HepG2 (cell line): ENCODE results near the gene PIP4K2C. TPM values are rescaled to one million over a fixed set of nuclear protein-coding genes. Genes with fewer than 3 reads are reported as not detected.
"Not testable (repeated sequence)": the region's sequence is repeated elsewhere in the genome, so short reads cannot be mapped to it uniquely, and the experiment has no call there.

Experiments
- ATAC-seq: fragments of 200-7000 bp; cut with Tn5 transposase; 3 replicates; pipeline ENCODE4 v1.9.1; 2020; ENCODE audit warnings: mild to moderate bottlenecking, moderate library complexity
- BruUV-seq: library from RNA; stranded (reverse); fragments of 400-500 nt; replicated peaks from 2 replicates; lab custom pipeline; 2021; lab: Mats Ljungman, UMichigan
- CTCF ChIA-PET: fragments of 300-600 bp; formaldehyde crosslinking; extraction: SDS; loops from one replicate; lab custom pipeline; 2021; ENCODE audit warnings: low total read pairs, inconsistent platforms, low intra/inter-chr PET ratio; lab: Yijun Ruan, JAX
- POLR2A ChIA-PET: fragments of 350-600 bp; sonication (Branson Sonifier 250); formaldehyde crosslinking; loops from one replicate; lab custom pipeline; 2020; ENCODE audit warnings: antibody characterized with exemption, inconsistent platforms; lab: Yijun Ruan, JAX
- DNase-seq: peaks from one replicate; pipeline ENCODE4 v3.0.0-alpha.2; 2015; ENCODE audit warnings: low spot score
- FAIRE-seq: peaks from 3 replicates; lab custom pipeline; 2011; peaks lifted over from hg19 to GRCh38; lab: Jason Lieb, UNC
- H2AFZ ChIP-seq: one replicate; pipeline ENCODE4 v1.6.1; 2011; ENCODE audit warnings: low read length, inconsistent platforms
- H3K27ac ChIP-seq: fragments of 300-600 bp; 3 replicates; pipeline ENCODE4 v1.8.0; 2011; ENCODE audit warnings: mixed run types, mild to moderate bottlenecking, mixed read lengths, low read length, inconsistent platforms; ENCODE audit not compliant: insufficient read depth; ENCODE audit errors: extremely low read length
- H3K27me3 ChIP-seq, 2 experiments: fragments of 200-600 bp in 1 of 2; 2 replicates in 1 of 2; 3 replicates in 1 of 2; pipeline versions ENCODE4 v1.6.0 to v1.8.0; 2011; ENCODE audit warnings: low read length in 2 of 2, mild to moderate bottlenecking in 2 of 2, moderate library complexity in 2 of 2, inconsistent platforms in 1 of 2; ENCODE audit not compliant: insufficient read depth in 2 of 2, control insufficient read depth in 1 of 2
- H3K36me3 ChIP-seq, 2 experiments: fragments of 200-600 bp in 1 of 2; replicated peaks in 1 of 2; 2 replicates in 1 of 2; 3 replicates in 1 of 2; pipeline versions ENCODE4 v1.5.1 to v1.8.0; 2011; ENCODE audit warnings: low read length in 2 of 2, inconsistent platforms in 1 of 2; ENCODE audit not compliant: insufficient read depth in 2 of 2, control insufficient read depth in 1 of 2
- H3K4me1 ChIP-seq: 2 replicates; pipeline ENCODE4 v1.5.1; 2012; ENCODE audit warnings: low read length, inconsistent platforms; ENCODE audit not compliant: insufficient read depth
- H3K4me2 ChIP-seq: 2 replicates; pipeline ENCODE4 v1.6.0; 2011; ENCODE audit warnings: low read depth, low read length, inconsistent platforms
- H3K4me3 ChIP-seq, 3 experiments: fragments of 200-600 bp in 1 of 3; sonication (generic), shearing (Covaris generic) in 1 of 3; replicated peaks in 1 of 3; 2 replicates each; pipeline ENCODE4 v1.5.1; 2011 to 2016; ENCODE audit warnings: low read length in 3 of 3, inconsistent platforms in 2 of 3, low read depth in 2 of 3, mild to moderate bottlenecking in 2 of 3, control low read depth in 1 of 3, mixed read lengths in 1 of 3; ENCODE audit not compliant: insufficient read depth in 1 of 3
- H3K79me2 ChIP-seq: one replicate; pipeline ENCODE4 v1.6.1; 2011; ENCODE audit warnings: low read length, inconsistent platforms; ENCODE audit not compliant: insufficient read depth
- H3K9ac ChIP-seq: 2 replicates; pipeline ENCODE4 v1.6.0; 2011; ENCODE audit warnings: mild to moderate bottlenecking, low read depth, low read length, inconsistent platforms; ENCODE audit not compliant: insufficient read depth
- H3K9me3 ChIP-seq: 2 replicates; pipeline ENCODE4 v1.5.1; 2012; ENCODE audit warnings: mild to moderate bottlenecking, low read length
- H4K20me1 ChIP-seq: 2 replicates; pipeline ENCODE4 v1.6.0; 2011; ENCODE audit warnings: inconsistent platforms, mild to moderate bottlenecking, low read length, moderate library complexity; ENCODE audit not compliant: insufficient read depth
- HCFC1 ChIP-seq: fragments of 150-350 bp; IDR thresholded peaks from 2 replicates; pipeline ENCODE4 v1.6.1; 2014; ENCODE audit warnings: low read depth, low read length
- MAFK ChIP-seq, 2 experiments: IDR thresholded peaks in 1 of 2; conservative IDR thresholded peaks in 1 of 2; 2 replicates each; pipeline ENCODE4 v1.6.1; 2011; ENCODE audit warnings: improper control_type of control experiment in 2 of 2, low read length in 2 of 2
- RBFOX2 ChIP-seq: fragments of 200-400 bp; formaldehyde crosslinking; IDR thresholded peaks from 2 replicates; pipeline ENCODE4 v1.6.1; 2017; ENCODE audit warnings: low read depth, mild to moderate bottlenecking, low read length
- SMAD3 ChIP-seq: sonication (generic); formaldehyde crosslinking; IDR thresholded peaks from 2 replicates; pipeline ENCODE4 v1.4.0; 2020; ENCODE audit warnings: missing genetic modification reagents
- ZBTB38 ChIP-seq: sonication (generic); formaldehyde crosslinking; IDR thresholded peaks from 2 replicates; pipeline ENCODE4 v1.5.1; 2020; ENCODE audit warnings: mild to moderate bottlenecking, missing genetic modification reagents
- ZNF510 ChIP-seq: sonication (generic); formaldehyde crosslinking; IDR thresholded peaks from 2 replicates; pipeline ENCODE4 v1.4.0; 2020; ENCODE audit warnings: low read depth, mild to moderate bottlenecking, missing genetic modification reagents
- ZNF547 ChIP-seq: sonication (generic); formaldehyde crosslinking; IDR thresholded peaks from 2 replicates; pipeline ENCODE4 v1.5.1; 2020; ENCODE audit warnings: mild to moderate bottlenecking, missing genetic modification reagents
- ZNF83 ChIP-seq: sonication (generic); formaldehyde crosslinking; IDR thresholded peaks from 2 replicates; pipeline ENCODE4 v1.4.0; 2020; ENCODE audit warnings: missing genetic modification reagents, mild to moderate bottlenecking, borderline replicate concordance
- ZNF883 ChIP-seq: sonication (generic); formaldehyde crosslinking; IDR thresholded peaks from 2 replicates; pipeline ENCODE4 v1.5.1; 2020; ENCODE audit warnings: mild to moderate bottlenecking, missing genetic modification reagents; ENCODE audit errors: not compliant biosample characterization
- ZSCAN25 ChIP-seq: sonication (generic); formaldehyde crosslinking; IDR thresholded peaks from 2 replicates; pipeline ENCODE4 v1.8.0; 2022; ENCODE audit warnings: mild to moderate bottlenecking, missing genetic modification reagents
- WGBS: methylation state at CpG from one replicate; pipeline ENCODE4 v1.1.6; 2017; ENCODE audit warnings: low lambda C conversion rate; 5-methylcytosine and 5-hydroxymethylcytosine counted together
- in situ Hi-C: cut with HindIII; loops from 2 replicates; pipeline ENCODE4 v1.10.0; 2017; ENCODE audit warnings: low pct_unique_long_range_greater_than_20kb; ENCODE audit not compliant: extremely low pct_ligation_motif_present
- intact Hi-C: fragments of 100-400 bp; cut with micrococcal nuclease; formaldehyde crosslinking; loops from one replicate; pipeline ENCODE4 v1.10.0; 2022; ENCODE audit not compliant: unreplicated experiment
- polyA plus RNA-seq, 8 experiments: library from polyadenylated mRNA; depleted of rRNA in 3 of 8; stranded (reverse) in 7 of 8; unstranded in 1 of 8; fragments of >200 nt; fragmentation: Illumina TruSeq in 4 of 8; extraction: Trizol in 4 of 8; gene quantifications; 2 replicates each; pipeline versions ENCODE4 v1.2.1 to v1.2.3, GENCODE V29; 2011 to 2016; ENCODE audit warnings: low read depth in 4 of 8, missing spikeins in 1 of 8, mixed read lengths in 1 of 8; ENCODE audit not compliant: insufficient read depth in 1 of 8
- total RNA-seq, 5 experiments: library from RNA; depleted of rRNA; stranded (reverse); fragments of >200 nt; fragmentation: Illumina TruSeq; extraction: Trizol; gene quantifications; 2 replicates each; pipeline ENCODE4 v1.2.3, GENCODE V29; 2016; ENCODE audit warnings: low read depth in 1 of 5
- TF ChIP-seq, protein P1 (sequence below), 2 experiments: sonication (generic) in 1 of 2; formaldehyde crosslinking in 1 of 2; IDR thresholded peaks; 2 replicates each; pipeline versions ENCODE4 v1.4.0 to v1.6.1; 2018 to 2020; ENCODE audit warnings: missing genetic modification reagents in 2 of 2, borderline replicate concordance in 1 of 2, low read depth in 1 of 2, mild to moderate bottlenecking in 1 of 2, missing biosample characterization in 1 of 2
- TF ChIP-seq, protein P2 (sequence below): conservative IDR thresholded peaks from 2 replicates; pipeline ENCODE4 v1.6.1; 2018; ENCODE audit warnings: missing genetic modification reagents

PIP4K2C gene
- total and polyA plus RNA-seq, 2 of the 13 experiments (the other 11 are each of a cell fraction or from before 2014, with no cell fraction given) = 23.3 to 26.4 TPM

DNA sequence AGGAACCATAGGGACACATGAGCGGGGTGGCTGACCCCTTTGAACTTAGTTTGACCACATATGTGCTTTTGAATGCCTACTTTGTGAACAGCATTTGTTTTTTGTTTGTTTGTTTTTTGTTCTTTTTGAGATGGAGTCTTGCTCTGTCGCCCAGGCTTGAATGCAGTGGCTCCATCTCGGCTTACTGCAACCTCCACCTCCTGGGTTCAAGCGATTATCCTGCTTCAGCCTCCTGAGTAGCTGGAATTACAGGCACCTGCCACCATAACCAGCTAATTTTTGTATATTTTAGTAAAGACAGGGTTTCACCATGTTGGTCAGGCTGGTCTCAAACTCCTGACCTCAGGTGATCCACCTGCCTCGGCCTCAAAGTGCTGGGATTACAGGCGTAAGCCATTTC, 27.4 kb downstream of the PIP4K2C start:
- ATAC-seq, POLR2A ChIA-PET, intact Hi-C loops, H3K79me2 ChIP-seq, H2AFZ ChIP-seq, H3K4me2 ChIP-seq, BruUV-seq, H3K27ac ChIP-seq, in situ Hi-C loops, H3K4me3 ChIP-seq, DNase-seq, H3K9me3 ChIP-seq, H3K9ac ChIP-seq, H4K20me1 ChIP-seq, CTCF ChIA-PET, FAIRE-seq, H3K36me3 ChIP-seq: not testable (repeated sequence)
- peaks cover 16 to 43% of the 10 kb centered on the region in 2 experiments for H3K27me3 ChIP-seq
- peaks cover 42% of the 10 kb centered on the region for H3K4me1 ChIP-seq
- 77% methylated on average over 6 of the region's 6 CpGs for WGBS

DNA sequence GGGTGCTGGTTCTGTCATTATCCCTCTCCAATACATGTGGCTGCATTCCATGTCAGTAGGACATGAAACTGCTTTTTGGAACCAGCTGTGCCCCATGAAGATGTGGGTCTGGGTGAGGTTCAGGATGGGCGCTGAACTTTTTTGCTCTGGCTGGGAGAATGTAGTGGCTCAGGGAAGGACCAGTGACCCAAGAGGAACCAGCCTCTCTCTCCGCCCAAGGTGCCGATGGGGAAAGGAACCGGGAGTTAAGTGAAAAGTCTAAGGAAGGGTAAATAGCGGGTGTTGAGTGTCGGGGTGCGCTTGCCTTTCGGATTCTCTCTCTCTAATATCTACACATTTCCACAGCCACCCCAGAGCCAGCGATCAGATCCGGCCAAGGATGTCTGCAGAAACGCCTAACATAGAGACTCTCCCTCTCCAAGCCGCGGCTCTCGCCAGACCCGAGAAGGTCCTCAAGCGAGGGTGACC, 28.0 kb downstream of the PIP4K2C start:
- H3K79me2 ChIP-seq = no peaks in the 10 kb centered on the region
- BruUV-seq = no TSS peak
- POLR2A ChIA-PET = interaction anchor here (1.4 to 2.7 kb wide), 4 partner anchors 8 to 99 kb away, joined by 3 to 19 read pairs (median 10); partner anchors contain the start of genes ARHGEF25 and DDIT3
- DNase-seq (no peak), ATAC-seq (no peak), FAIRE-seq (no peak)
- H3K9me3 ChIP-seq = no peaks in the 10 kb centered on the region
- no peak overlapping the region for H2AFZ ChIP-seq
- no peaks in the 10 kb centered on the region for H4K20me1 ChIP-seq
- H3K4me3 ChIP-seq = peak overlapping the region in 1 of 3 experiments; percentile 56; a peak in 2 of 6 replicates
- 52% methylated on average over 16 of the region's 16 CpGs for WGBS
- in situ Hi-C loops (no loop called here), intact Hi-C loops (no loop called here)
- H3K27ac ChIP-seq = no peak overlapping the region
- H3K27me3 ChIP-seq = peaks cover 16 to 48% of the 10 kb centered on the region in 2 experiments
- CTCF ChIA-PET = interaction anchor here (4.2 kb wide), 1 partner anchor 35 kb away, joined by 53 read pairs; no protein-coding TSS in a partner anchor
- H3K36me3 ChIP-seq = no peaks in the 10 kb centered on the region
- no peak overlapping the region for H3K9ac ChIP-seq
- H3K4me1 ChIP-seq = peaks cover 37% of the 10 kb centered on the region
- H3K4me2 ChIP-seq = peak overlapping the region; percentile 83
- TF ChIP-seq MAFK (conservative IDR thresholded peaks at IDR 0.05 in 1 of 2, IDR thresholded peaks at IDR 0.05 in 1 of 2; ENCODE audit: low read length in 2 of 2) (no peak), ZSCAN25 (0 out of 2 replicates have a peak, but pooled peaks have one; percentile 33), ZNF547 (CRISPR knock-in tag) (0 out of 2 replicates have a peak, but pooled peaks have one; percentile 48), ZNF510 (CRISPR knock-in tag) (no peak), SMAD3 (CRISPR knock-in tag) (no peak), ZNF883 (CRISPR knock-in tag) (no peak), ZNF83 (CRISPR knock-in tag) (no peak), RBFOX2 (no peak), HCFC1 (no peak), ZBTB38 (CRISPR knock-in tag) (no peak)
- TF ChIP-seq, protein P1, sequence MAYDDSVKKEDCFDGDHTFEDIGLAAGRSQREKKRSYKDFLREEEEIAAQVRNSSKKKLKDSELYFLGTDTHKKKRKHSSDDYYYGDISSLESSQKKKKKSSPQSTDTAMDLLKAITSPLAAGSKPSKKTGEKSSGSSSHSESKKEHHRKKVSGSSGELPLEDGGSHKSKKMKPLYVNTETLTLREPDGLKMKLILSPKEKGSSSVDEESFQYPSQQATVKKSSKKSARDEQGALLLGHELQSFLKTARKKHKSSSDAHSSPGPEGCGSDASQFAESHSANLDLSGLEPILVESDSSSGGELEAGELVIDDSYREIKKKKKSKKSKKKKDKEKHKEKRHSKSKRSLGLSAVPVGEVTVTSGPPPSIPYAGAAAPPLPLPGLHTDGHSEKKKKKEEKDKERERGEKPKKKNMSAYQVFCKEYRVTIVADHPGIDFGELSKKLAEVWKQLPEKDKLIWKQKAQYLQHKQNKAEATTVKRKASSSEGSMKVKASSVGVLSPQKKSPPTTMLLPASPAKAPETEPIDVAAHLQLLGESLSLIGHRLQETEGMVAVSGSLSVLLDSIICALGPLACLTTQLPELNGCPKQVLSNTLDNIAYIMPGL (CRISPR knock-in tag; IDR thresholded peaks at IDR 0.05; ENCODE audit: borderline replicate concordance in 1 of 2, low read depth in 1 of 2) = 0 out of 4 replicates have a peak, but pooled peaks of 1 of the 2 experiments have one; percentile 11
- TF ChIP-seq, protein P2, sequence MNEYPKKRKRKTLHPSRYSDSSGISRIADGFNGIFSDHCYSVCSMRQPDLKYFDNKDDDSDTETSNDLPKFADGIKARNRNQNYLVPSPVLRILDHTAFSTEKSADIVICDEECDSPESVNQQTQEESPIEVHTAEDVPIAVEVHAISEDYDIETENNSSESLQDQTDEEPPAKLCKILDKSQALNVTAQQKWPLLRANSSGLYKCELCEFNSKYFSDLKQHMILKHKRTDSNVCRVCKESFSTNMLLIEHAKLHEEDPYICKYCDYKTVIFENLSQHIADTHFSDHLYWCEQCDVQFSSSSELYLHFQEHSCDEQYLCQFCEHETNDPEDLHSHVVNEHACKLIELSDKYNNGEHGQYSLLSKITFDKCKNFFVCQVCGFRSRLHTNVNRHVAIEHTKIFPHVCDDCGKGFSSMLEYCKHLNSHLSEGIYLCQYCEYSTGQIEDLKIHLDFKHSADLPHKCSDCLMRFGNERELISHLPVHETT (CRISPR knock-in tag) = no peak
